Mesenchymal stem cell (in vitro differentiated cells and primary cell): ENCODE measurements around the gene SERPINA6.
A peak's percentile ranks its signal among the peaks of the same experiment; 100 is the strongest.

Experiments used
- DNase-seq: peaks from one replicate; pipeline ENCODE4 v3.0.0-alpha.2; 2013
- H2AFZ ChIP-seq: one replicate; pipeline ENCODE4 v1.6.1; 2013; ENCODE audit warnings: low read depth, mild to moderate bottlenecking, control low read depth, inconsistent platforms, low read length, moderate library complexity
- H2AK5ac ChIP-seq: 2 replicates; pipeline ENCODE4 v1.6.1; 2013; ENCODE audit warnings: low read length, moderate library complexity, mild to moderate bottlenecking, inconsistent platforms; ENCODE audit not compliant: severe bottlenecking
- H2BK120ac ChIP-seq: one replicate; pipeline ENCODE4 v1.6.1; 2013; ENCODE audit warnings: low read depth, mild to moderate bottlenecking, inconsistent platforms, low read length, moderate library complexity
- H2BK12ac ChIP-seq, 2 experiments: one replicate each; pipeline ENCODE4 v1.6.1; 2013; ENCODE audit warnings: inconsistent platforms in 2 of 2, low read length in 2 of 2, mild to moderate bottlenecking in 2 of 2, moderate library complexity in 2 of 2, control low read depth in 1 of 2
- H2BK15ac ChIP-seq: one replicate; pipeline ENCODE4 v1.6.1; 2013; ENCODE audit warnings: mild to moderate bottlenecking, low read depth, inconsistent platforms; ENCODE audit not compliant: poor library complexity, severe bottlenecking
- H2BK5ac ChIP-seq: 2 replicates; pipeline ENCODE4 v1.6.1; 2013; ENCODE audit warnings: low read depth, mild to moderate bottlenecking, low read length, control low read depth, inconsistent platforms; ENCODE audit not compliant: poor library complexity, severe bottlenecking
- H3K14ac ChIP-seq, 2 experiments: one replicate each; pipeline ENCODE4 v1.6.1; 2013; ENCODE audit warnings: inconsistent platforms in 2 of 2, low read length in 2 of 2, control low read depth in 1 of 2, mild to moderate bottlenecking in 1 of 2, moderate library complexity in 1 of 2
- H3K18ac ChIP-seq, 2 experiments: one replicate each; pipeline ENCODE4 v1.6.1; 2013; ENCODE audit warnings: inconsistent platforms in 2 of 2, low read length in 2 of 2, control low read depth in 1 of 2, low read depth in 1 of 2, mild to moderate bottlenecking in 1 of 2
- H3K23ac ChIP-seq, 2 experiments: one replicate each; pipeline ENCODE4 v1.6.1; 2013; ENCODE audit warnings: inconsistent platforms in 2 of 2, low read length in 2 of 2, mild to moderate bottlenecking in 2 of 2, moderate library complexity in 2 of 2, control low read depth in 1 of 2
- H3K27ac ChIP-seq: 2 replicates; pipeline ENCODE4 v1.5.1; 2013; ENCODE audit warnings: mild to moderate bottlenecking, moderate library complexity, low read length, control low read depth, inconsistent platforms; ENCODE audit not compliant: poor library complexity, severe bottlenecking
- H3K27me3 ChIP-seq, 2 experiments: 2 replicates each; pipeline versions ENCODE4 v1.6.1 to v1.7.0; 2013; ENCODE audit warnings: low read length in 2 of 2, mild to moderate bottlenecking in 2 of 2, moderate library complexity in 2 of 2, control low read depth in 1 of 2, inconsistent platforms in 1 of 2; ENCODE audit not compliant: control insufficient read depth in 1 of 2, insufficient read depth in 1 of 2
- H3K36me3 ChIP-seq, 2 experiments: 2 replicates each; pipeline versions ENCODE4 v1.6.1 to v1.7.0; 2013; ENCODE audit warnings: low read length in 2 of 2, control low read depth in 1 of 2, inconsistent platforms in 1 of 2, low read depth in 1 of 2, mild to moderate bottlenecking in 1 of 2; ENCODE audit not compliant: insufficient read depth in 2 of 2, control insufficient read depth in 1 of 2
- H3K4ac ChIP-seq, 2 experiments: one replicate each; pipeline ENCODE4 v1.6.1; 2013; ENCODE audit warnings: inconsistent platforms in 2 of 2, low read length in 2 of 2, mild to moderate bottlenecking in 2 of 2, moderate library complexity in 2 of 2, control low read depth in 1 of 2, low read depth in 1 of 2
- H3K4me1 ChIP-seq: 2 replicates; pipeline ENCODE4 v1.6.1; 2013; ENCODE audit warnings: low read depth, low read length, control low read depth; ENCODE audit not compliant: control insufficient read depth, insufficient read depth
- H3K4me2 ChIP-seq: 2 replicates; pipeline ENCODE4 v1.6.1; 2013; ENCODE audit warnings: low read length, mild to moderate bottlenecking, inconsistent platforms; ENCODE audit not compliant: poor library complexity, severe bottlenecking
- H3K4me3 ChIP-seq, 2 experiments: 2 replicates each; pipeline versions ENCODE4 v1.5.1 to v1.7.0; 2013; ENCODE audit warnings: low read length in 2 of 2, mild to moderate bottlenecking in 2 of 2, control low read depth in 1 of 2, low read depth in 1 of 2; ENCODE audit not compliant: insufficient read depth in 1 of 2
- H3K79me1 ChIP-seq: replicated peaks from 2 replicates; pipeline ENCODE4 v1.6.1; 2013; ENCODE audit warnings: mild to moderate bottlenecking, control low read depth, low read length, inconsistent platforms; ENCODE audit not compliant: poor library complexity, severe bottlenecking
- H3K9ac ChIP-seq: 2 replicates; pipeline ENCODE4 v1.7.0; 2013; ENCODE audit warnings: mild to moderate bottlenecking, low read length, moderate library complexity
- H3K9me3 ChIP-seq: 2 replicates; pipeline ENCODE4 v1.7.0; 2013; ENCODE audit warnings: mild to moderate bottlenecking, low read length; ENCODE audit not compliant: control insufficient read depth
- H4K8ac ChIP-seq: one replicate; pipeline ENCODE4 v1.6.1; 2013; ENCODE audit warnings: inconsistent platforms, mild to moderate bottlenecking, low read length, moderate library complexity
- H4K91ac ChIP-seq: one replicate; pipeline ENCODE4 v1.6.1; 2013; ENCODE audit warnings: mild to moderate bottlenecking, low read length, inconsistent platforms
- WGBS: methylation state at CpG from one replicate; pipeline ENCODE4 v1.1.7; 2013; ENCODE audit warnings: mixed read lengths; 5-methylcytosine and 5-hydroxymethylcytosine counted together

The SERPINA6 gene

GRCh38 chr14:94321421-94322271, 1.5 kb downstream of the SERPINA6 start:
- no peak overlapping the region for H2BK5ac ChIP-seq
- no peak for DNase-seq
- H2AFZ ChIP-seq: no peak overlapping the region

GRCh38 chr14:94320243-94320642, 2.9 kb downstream of the SERPINA6 start:
- H2BK120ac ChIP-seq: no peak overlapping the region
- H3K27ac ChIP-seq: no peak overlapping the region
- H3K4me1 ChIP-seq: peaks cover 4% of the 10 kb centered on the region
- H2BK12ac ChIP-seq: no peak overlapping the region
- no peaks in the 10 kb centered on the region for H3K27me3 ChIP-seq
- no peak overlapping the region for H2AFZ ChIP-seq
- no peak overlapping the region for H3K14ac ChIP-seq
- no peaks in the 10 kb centered on the region for H3K79me1 ChIP-seq
- H3K9ac ChIP-seq: no peak overlapping the region
- no peak overlapping the region for H2BK5ac ChIP-seq
- no peak overlapping the region for H4K91ac ChIP-seq
- H2AK5ac ChIP-seq: no peak overlapping the region
- no peaks in the 10 kb centered on the region for H3K36me3 ChIP-seq
- H3K4me2 ChIP-seq: no peak overlapping the region
- DNase-seq: no peak
- no peak overlapping the region for H3K4ac ChIP-seq
- no peak overlapping the region for H3K4me3 ChIP-seq
- peaks cover 8% of the 10 kb centered on the region for H3K9me3 ChIP-seq
- WGBS: 74% methylated on average over 5 of the region's 5 CpGs
- H4K8ac ChIP-seq: no peak overlapping the region
- H2BK15ac ChIP-seq: no peak overlapping the region
- no peak overlapping the region for H3K23ac ChIP-seq
- no peak overlapping the region for H3K18ac ChIP-seq

More at GRCh38 chr14:94321421-94322271, 1.5 kb downstream of the SERPINA6 start:
- Histone ChIP-seq H2BK120ac (no peak overlapping the region), H3K27me3 (no peaks in the 10 kb centered on the region), H3K9ac (no peak overlapping the region), H4K91ac (no peak overlapping the region), H3K27ac (no peak overlapping the region), H3K4ac (no peak overlapping the region), H3K36me3 (no peaks in the 10 kb centered on the region), H3K18ac (no peak overlapping the region), H3K9me3 (no peaks in the 10 kb centered on the region), H3K14ac (no peak overlapping the region), H2BK15ac (no peak overlapping the region), H2AK5ac (peak overlapping the region; percentile 5), H2BK12ac (no peak overlapping the region), H3K79me1 (no peaks in the 10 kb centered on the region), H3K4me2 (no peak overlapping the region), H3K23ac (no peak overlapping the region), H4K8ac (no peak overlapping the region), H3K4me1 (peaks cover 4% of the 10 kb centered on the region), H3K4me3 (no peak overlapping the region)
- WGBS: 80% methylated on average over 5 of the region's 5 CpGs

GRCh38 chr14:94317259-94317658, 5.9 kb downstream of the SERPINA6 start:
- Histone ChIP-seq H2BK5ac (no peak overlapping the region), H3K9ac (peak overlapping the region; percentile 75), H3K79me1 (no peaks in the 10 kb centered on the region), H2AFZ (no peak overlapping the region), H3K4ac (no peak overlapping the region), H2BK15ac (no peak overlapping the region), H2BK120ac (no peak overlapping the region), H3K9me3 (peaks cover 8% of the 10 kb centered on the region), H3K27ac (no peak overlapping the region), H2AK5ac (no peak overlapping the region), H3K4me1 (no peaks in the 10 kb centered on the region), H4K91ac (no peak overlapping the region), H3K4me3 (no peak overlapping the region), H3K27me3 (no peaks in the 10 kb centered on the region), H3K4me2 (no peak overlapping the region), H2BK12ac (no peak overlapping the region), H3K36me3 (no peaks in the 10 kb centered on the region), H4K8ac (no peak overlapping the region), H3K14ac (no peak overlapping the region), H3K18ac (no peak overlapping the region), H3K23ac (no peak overlapping the region)
- 82% methylated on average over 3 of the region's 4 CpGs for whole genome bisulfite sequencing
- DNase-seq: no peak

GRCh38 chr14:94316692-94317091, 6.4 kb downstream of the SERPINA6 start:
- H3K18ac ChIP-seq: no peak overlapping the region
- H3K9me3 ChIP-seq: peaks cover 8% of the 10 kb centered on the region
- H2BK120ac ChIP-seq: no peak overlapping the region
- no peak overlapping the region for H3K4me2 ChIP-seq
- H3K36me3 ChIP-seq: no peaks in the 10 kb centered on the region
- no peak overlapping the region for H4K91ac ChIP-seq
- no peaks in the 10 kb centered on the region for H3K79me1 ChIP-seq
- H3K27me3 ChIP-seq: no peaks in the 10 kb centered on the region
- no peak overlapping the region for H2BK5ac ChIP-seq
- H2BK12ac ChIP-seq: no peak overlapping the region
- no peak overlapping the region for H3K27ac ChIP-seq
- H3K14ac ChIP-seq: no peak overlapping the region
- DNase-seq: no peak
- H3K4me3 ChIP-seq: no peak overlapping the region
- no peak overlapping the region for H2AK5ac ChIP-seq
- WGBS: 70% methylated on average over 1 of the region's 1 CpG
- no peak overlapping the region for H3K9ac ChIP-seq
- no peak overlapping the region for H3K4ac ChIP-seq
- H2BK15ac ChIP-seq: no peak overlapping the region
- H3K23ac ChIP-seq: no peak overlapping the region
- no peaks in the 10 kb centered on the region for H3K4me1 ChIP-seq
- no peak overlapping the region for H2AFZ ChIP-seq
- H4K8ac ChIP-seq: no peak overlapping the region
